ENCODE data around the gene CAPN3.

The CAPN3 gene

DNA sequence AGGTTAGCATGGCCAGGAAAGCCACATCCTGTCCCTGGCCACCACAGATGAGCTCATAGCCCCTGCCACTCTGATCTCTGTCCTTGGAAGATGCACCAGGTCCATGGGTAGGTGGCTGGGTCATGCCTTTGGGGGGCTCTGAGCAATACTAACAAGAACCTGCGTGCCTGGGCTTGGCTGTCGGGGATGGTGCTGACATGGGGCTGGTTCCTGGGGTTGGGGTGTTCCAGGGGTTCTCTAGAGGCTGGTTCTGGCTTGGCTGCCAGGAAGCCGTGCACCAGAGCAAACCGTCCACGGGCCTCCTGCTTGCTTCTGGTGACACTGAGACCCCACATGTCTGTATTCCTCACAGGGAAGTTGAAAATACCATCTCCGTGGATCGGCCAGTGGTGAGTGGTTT, 44.1 kb downstream of the CAPN3 start:
- DNase-seq (ENCODE audit: low spot score), result no peak
- no peak overlapping the region for H3K27ac ChIP-seq
- H3K4me3 ChIP-seq, result no peak overlapping the region
- TF ChIP-seq, protein P1, sequence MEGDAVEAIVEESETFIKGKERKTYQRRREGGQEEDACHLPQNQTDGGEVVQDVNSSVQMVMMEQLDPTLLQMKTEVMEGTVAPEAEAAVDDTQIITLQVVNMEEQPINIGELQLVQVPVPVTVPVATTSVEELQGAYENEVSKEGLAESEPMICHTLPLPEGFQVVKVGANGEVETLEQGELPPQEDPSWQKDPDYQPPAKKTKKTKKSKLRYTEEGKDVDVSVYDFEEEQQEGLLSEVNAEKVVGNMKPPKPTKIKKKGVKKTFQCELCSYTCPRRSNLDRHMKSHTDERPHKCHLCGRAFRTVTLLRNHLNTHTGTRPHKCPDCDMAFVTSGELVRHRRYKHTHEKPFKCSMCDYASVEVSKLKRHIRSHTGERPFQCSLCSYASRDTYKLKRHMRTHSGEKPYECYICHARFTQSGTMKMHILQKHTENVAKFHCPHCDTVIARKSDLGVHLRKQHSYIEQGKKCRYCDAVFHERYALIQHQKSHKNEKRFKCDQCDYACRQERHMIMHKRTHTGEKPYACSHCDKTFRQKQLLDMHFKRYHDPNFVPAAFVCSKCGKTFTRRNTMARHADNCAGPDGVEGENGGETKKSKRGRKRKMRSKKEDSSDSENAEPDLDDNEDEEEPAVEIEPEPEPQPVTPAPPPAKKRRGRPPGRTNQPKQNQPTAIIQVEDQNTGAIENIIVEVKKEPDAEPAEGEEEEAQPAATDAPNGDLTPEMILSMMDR (IDR thresholded peaks at IDR 0.05), result no peak

DNA sequence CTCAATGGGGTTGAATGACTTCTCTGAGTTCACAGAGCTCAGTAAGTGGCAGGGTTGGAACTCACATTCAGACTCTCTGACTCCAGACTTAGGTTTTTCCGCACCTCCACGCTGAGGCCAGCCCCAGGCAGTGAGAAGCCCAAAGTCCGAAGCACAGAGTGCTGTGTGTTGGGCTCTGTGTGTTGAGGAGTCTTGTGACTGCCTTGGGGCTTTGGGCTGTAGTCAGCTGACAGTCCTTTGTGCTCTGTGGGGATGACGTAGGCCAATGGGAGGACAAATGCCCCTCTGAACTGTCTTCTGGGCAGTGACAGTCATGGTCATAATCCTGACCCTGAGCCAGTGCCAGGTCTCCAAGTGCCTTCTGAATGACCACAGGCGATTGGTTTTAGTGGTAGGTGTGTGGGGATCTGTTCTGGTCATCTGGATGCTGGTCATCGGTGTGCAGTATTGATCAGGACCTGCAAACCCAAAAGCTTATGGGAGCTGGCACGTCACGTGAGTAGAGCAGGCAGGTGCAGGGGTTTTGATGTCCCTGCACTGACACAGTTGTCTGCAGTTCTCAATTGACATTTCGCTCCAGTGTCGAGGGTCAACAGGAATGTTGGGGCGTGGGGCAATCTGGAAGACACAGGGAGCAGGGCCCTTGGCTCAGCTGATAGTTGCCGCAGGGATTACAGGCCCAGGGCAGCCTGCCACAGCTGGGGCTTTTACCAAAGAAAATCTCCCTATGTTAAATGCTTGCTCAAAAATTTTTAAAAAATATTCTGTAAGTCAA, 45.3 kb downstream of the CAPN3 start:
- no peak for DNase-seq (ENCODE audit: low spot score)
- Histone ChIP-seq H3K4me3 (no peak overlapping the region), H3K27ac (no peak overlapping the region)
- TF ChIP-seq, protein P1 (IDR thresholded peaks at IDR 0.05), result no peak

DNA sequence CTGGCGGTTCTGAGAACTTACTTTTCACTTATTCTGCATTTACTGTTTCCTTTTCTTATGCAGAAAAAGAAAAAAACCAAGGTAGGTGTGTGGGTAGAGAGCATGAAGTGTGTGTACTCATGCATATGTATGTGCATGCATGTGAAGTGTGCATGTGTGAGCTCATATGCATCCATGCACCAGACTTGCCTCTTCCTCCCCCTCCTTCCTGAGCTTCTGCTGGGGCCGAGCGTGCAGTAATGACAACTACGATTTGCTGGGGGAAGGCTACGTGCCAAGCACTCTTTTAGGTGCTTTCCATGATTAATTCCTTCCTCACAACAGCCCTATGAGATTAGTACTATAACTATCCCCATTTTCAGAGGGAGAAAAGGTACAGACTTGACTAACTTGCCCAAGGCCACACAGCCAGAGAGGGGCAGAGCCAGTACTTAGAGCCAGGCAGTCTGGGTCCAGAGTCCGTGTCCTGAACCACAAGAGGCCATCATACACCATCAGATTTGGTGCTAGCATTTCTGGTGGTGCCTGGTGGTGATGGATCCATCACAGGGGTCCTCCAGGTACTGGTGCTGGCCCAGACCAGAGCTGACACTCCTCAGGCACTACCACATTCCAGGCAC, 46.7 kb downstream of the CAPN3 start:
- TF ChIP-seq, protein P1 (IDR thresholded peaks at IDR 0.05), result no peak
- H3K4me3 ChIP-seq, result no peak overlapping the region
- no peak overlapping the region for H3K27ac ChIP-seq
- no peak for DNase-seq (ENCODE audit: low spot score)

DNA sequence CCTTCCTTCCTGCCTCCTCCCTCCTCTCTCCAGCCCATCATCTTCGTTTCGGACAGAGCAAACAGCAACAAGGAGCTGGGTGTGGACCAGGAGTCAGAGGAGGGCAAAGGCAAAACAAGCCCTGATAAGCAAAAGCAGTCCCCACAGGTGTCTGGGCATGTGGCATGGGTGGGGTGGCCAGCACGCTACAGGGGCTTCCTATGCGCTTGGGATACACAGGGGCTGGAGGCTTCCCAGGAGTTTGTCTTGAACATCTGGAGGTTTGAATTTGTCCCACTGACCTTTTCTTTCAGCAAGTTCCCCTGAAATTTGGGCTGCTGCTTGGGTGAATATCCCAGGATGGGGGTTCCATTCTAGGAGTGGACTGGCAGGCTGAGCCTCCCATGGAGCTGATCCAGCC, 48.9 kb downstream of the CAPN3 start:
- TF ChIP-seq, protein P1 (IDR thresholded peaks at IDR 0.05), result no peak
- no peak for DNase-seq (ENCODE audit: low spot score)
- H3K4me3 ChIP-seq, result no peak overlapping the region
- no peak overlapping the region for H3K27ac ChIP-seq

DNA sequence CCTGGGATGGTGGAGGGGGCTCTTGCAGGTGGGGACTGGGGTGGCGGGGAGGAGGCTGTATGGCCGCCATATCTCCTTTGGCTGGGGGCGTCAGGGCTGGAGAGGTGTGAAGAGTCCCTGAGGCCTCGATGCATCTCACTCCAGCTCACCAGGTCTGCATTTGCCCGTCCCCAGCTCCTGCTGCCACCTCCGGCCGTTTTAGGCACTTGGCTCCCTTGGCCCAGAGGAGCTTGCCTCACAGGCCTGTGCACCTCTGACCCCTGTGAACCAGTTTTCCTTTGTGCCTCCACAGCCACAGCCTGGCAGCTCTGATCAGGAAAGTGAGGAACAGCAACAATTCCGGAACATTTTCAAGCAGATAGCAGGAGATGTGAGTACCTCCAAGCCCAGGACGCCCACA, 49.7 kb downstream of the CAPN3 start:
- Histone ChIP-seq H3K27ac (no peak overlapping the region), H3K4me3 (no peak overlapping the region)
- TF ChIP-seq, protein P1 (IDR thresholded peaks at IDR 0.05), result no peak
- DNase-seq (ENCODE audit: low spot score), result no peak

DNA sequence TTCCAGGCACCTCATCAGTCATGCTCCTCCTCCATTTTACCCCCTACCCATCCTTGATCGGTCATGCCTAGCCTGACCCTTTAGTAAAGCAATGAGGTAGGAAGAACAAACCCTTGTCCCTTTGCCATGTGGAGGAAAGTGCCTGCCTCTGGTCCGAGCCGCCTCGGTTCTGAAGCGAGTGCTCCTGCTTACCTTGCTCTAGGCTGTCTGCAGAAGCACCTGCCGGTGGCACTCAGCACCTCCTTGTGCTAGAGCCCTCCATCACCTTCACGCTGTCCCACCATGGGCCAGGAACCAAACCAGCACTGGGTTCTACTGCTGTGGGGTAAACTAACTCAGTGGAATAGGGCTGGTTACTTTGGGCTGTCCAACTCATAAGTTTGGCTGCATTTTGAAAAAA, 52.6 kb downstream of the CAPN3 start:
- TF ChIP-seq, protein P1 (IDR thresholded peaks at IDR 0.05), result no peak
- Histone ChIP-seq H3K4me3 (no peak overlapping the region), H3K27ac (no peak overlapping the region)
- no peak for DNase-seq (ENCODE audit: low spot score)

DNA sequence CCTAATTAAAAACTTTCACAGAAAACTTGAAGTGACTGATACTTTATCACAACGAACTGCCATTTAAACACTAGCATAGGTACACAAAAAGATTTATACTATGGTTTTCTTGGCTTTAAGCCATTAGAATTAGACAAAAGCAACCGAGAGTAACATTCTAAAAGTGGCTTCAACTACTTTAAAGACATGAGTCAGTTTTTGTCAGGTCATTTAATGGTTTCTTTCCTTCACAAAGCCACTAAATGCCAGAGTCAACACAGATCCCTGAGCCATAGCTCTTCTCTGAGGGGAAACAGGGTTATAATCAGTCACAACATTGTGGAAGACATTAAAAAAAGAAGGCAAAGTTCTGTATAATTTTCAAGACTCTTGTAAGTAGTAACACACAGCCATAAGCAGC, 54.6 kb downstream of the CAPN3 start:
- Histone ChIP-seq H3K4me3 (no peak overlapping the region), H3K27ac (no peak overlapping the region)
- TF ChIP-seq, protein P1 (IDR thresholded peaks at IDR 0.05), result no peak
- DNase-seq (ENCODE audit: low spot score), result no peak
